Fibroblast of villous mesenchyme (primary cell): Measurements from ENCODE around the gene MAP4K1. TPM values are rescaled to one million over a fixed set of nuclear protein-coding genes. Genes with fewer than 3 reads are reported as not detected.

Experiments
- DNase-seq: peaks from one replicate; pipeline ENCODE4 v3.0.0-alpha.2; 2010; ENCODE audit warnings: low read depth
- H3K4me3 ChIP-seq: 2 replicates; pipeline ENCODE4 v1.5.1; 2011; ENCODE audit warnings: low read depth, mild to moderate bottlenecking, low read length
- CTCF ChIP-seq: IDR thresholded peaks from 2 replicates; pipeline ENCODE4 v1.5.1; 2012; ENCODE audit warnings: low read depth, mild to moderate bottlenecking, low read length; ENCODE audit not compliant: insufficient read depth
- total RNA-seq: library from RNA; depleted of rRNA; stranded (reverse); fragments of >200 nt; gene quantifications from 2 replicates; pipeline ENCODE4 v1.2.3, GENCODE V29; 2012

The MAP4K1 gene
- total RNA-seq: 0.32 TPM in 1 of 2 replicates, not detected in the other

GRCh38 chr19:38617764-38618589 lies at the start of gene MAP4K1:
Gene MAP4K1 (minus strand): TSS chr19:38617953. CDS start chr19:38617895, 58 bp downstream.
- TF ChIP-seq CTCF: no peak
- peak; percentile 3 for DNase-seq

GRCh38 chr19:38666663-38667511 lies 49.1 kb upstream of the MAP4K1 start:
- no peak for TF ChIP-seq CTCF
- H3K4me3 ChIP-seq: no peak overlapping the region
- peak; percentile 82 for DNase-seq

More at GRCh38 chr19:38617764-38618589, at the start of gene MAP4K1:
- H3K4me3 ChIP-seq: peak within 1 kb of the TSS; percentile 99

- peak; percentile 83 for DNase-seq
- no peak overlapping the region for H3K4me3 ChIP-seq
Observed at GRCh38 chr19:38665950-38666662, 48.4 kb upstream of the MAP4K1 start.

GRCh38 chr19:38665219-38665931 lies 47.6 kb upstream of the MAP4K1 start:
- DNase-seq: no peak
- H3K4me3 ChIP-seq: no peak overlapping the region
- no peak for TF ChIP-seq CTCF

More at GRCh38 chr19:38665950-38666662, 48.4 kb upstream of the MAP4K1 start:
- no peak for TF ChIP-seq CTCF

GRCh38 chr19:38664503-38665211 lies 46.9 kb upstream of the MAP4K1 start:
- no peak overlapping the region for H3K4me3 ChIP-seq
- TF ChIP-seq CTCF: no peak
- DNase-seq: peak; percentile 66
